WTC11 (cell line): ENCODE results near the gene ING2. TPM values are rescaled to one million over a fixed set of nuclear protein-coding genes. Genes with fewer than 3 reads are reported as not detected.

ENCODE experiments used
- ATAC-seq: fragments of 200-7000 bp; cut with Tn5 transposase; 2 replicates; pipeline ENCODE4 v1.10.0; 2021; ENCODE audit warnings: mild to moderate bottlenecking, moderate library complexity
- CTCF ChIA-PET: fragments of 300-600 bp; sonication (Branson Sonifier 250); formaldehyde crosslinking; loops from one replicate; lab custom pipeline; 2021; ENCODE audit warnings: antibody characterized with exemption; lab: Charles Lee
- POLR2A ChIA-PET: fragments of 350-600 bp; sonication (Branson Sonifier 250); formaldehyde crosslinking; loops from one replicate; lab custom pipeline; 2021; ENCODE audit warnings: antibody characterized with exemption; lab: Charles Lee
- DNase-seq: peaks from one replicate; pipeline ENCODE4 v3.0.0; 2021; ENCODE audit warnings: low spot score
- H3K27ac Mint-ChIP-seq: 2 replicates; pipeline ENCODE4 v1.8.0; 2021; ENCODE audit warnings: mixed read lengths
- H3K27me3 Mint-ChIP-seq: 2 replicates; pipeline ENCODE4 v1.8.0; 2021; ENCODE audit warnings: low read depth, mild to moderate bottlenecking, moderate library complexity, mixed read lengths
- H3K36me3 Mint-ChIP-seq: 2 replicates; pipeline ENCODE4 v1.8.0; 2021; ENCODE audit warnings: mixed read lengths
- H3K4me1 Mint-ChIP-seq: 2 replicates; pipeline ENCODE4 v1.8.0; 2022; ENCODE audit warnings: mixed read lengths
- H3K4me3 Mint-ChIP-seq: 2 replicates; pipeline ENCODE4 v1.8.0; 2021; ENCODE audit warnings: mild to moderate bottlenecking, moderate library complexity, mixed read lengths
- H3K9me3 Mint-ChIP-seq: 2 replicates; pipeline ENCODE4 v1.8.0; 2021; ENCODE audit warnings: mixed read lengths
- AR ChIP-seq: fragments of 250-450 bp; sonication (Bioruptor Pico); IDR thresholded peaks from 2 replicates; pipeline ENCODE4 v1.9.0; 2021; ENCODE audit warnings: mild to moderate bottlenecking
- ATF3 ChIP-seq: sonication (generic); formaldehyde crosslinking; conservative IDR thresholded peaks from 2 replicates; pipeline ENCODE4 v1.8.1; 2022; ENCODE audit warnings: mild to moderate bottlenecking, missing genetic modification reagents
- CBFB ChIP-seq: sonication (generic); formaldehyde crosslinking; IDR thresholded peaks from 2 replicates; pipeline ENCODE4 v1.8.1; 2022; ENCODE audit warnings: mild to moderate bottlenecking, low read depth, missing genetic modification reagents
- CDX4 ChIP-seq: fragments of 250-450 bp; sonication (Bioruptor Pico); IDR thresholded peaks from 2 replicates; pipeline ENCODE4 v1.9.0; 2021; ENCODE audit warnings: moderate library complexity, mild to moderate bottlenecking, inconsistent platforms, borderline replicate concordance
- CREB1 ChIP-seq: sonication (generic); formaldehyde crosslinking; IDR thresholded peaks from 2 replicates; pipeline ENCODE4 v1.8.0; 2023; ENCODE audit warnings: mild to moderate bottlenecking, missing genetic modification reagents
- EMX1 ChIP-seq: fragments of 250-450 bp; sonication (Bioruptor Pico); IDR thresholded peaks from 2 replicates; pipeline ENCODE4 v1.8.0; 2021; ENCODE audit warnings: mild to moderate bottlenecking
- GTF2I ChIP-seq: fragments of 250-450 bp; sonication (Bioruptor Pico); conservative IDR thresholded peaks from 2 replicates; pipeline ENCODE4 v1.4.0; 2021; ENCODE audit warnings: mild to moderate bottlenecking
- IRF2 ChIP-seq: sonication (generic); formaldehyde crosslinking; IDR thresholded peaks from 2 replicates; pipeline ENCODE4 v1.8.0; 2022; ENCODE audit warnings: low read depth, missing genetic modification reagents, borderline replicate concordance
- KAT7 ChIP-seq: sonication (generic); formaldehyde crosslinking; IDR thresholded peaks from 2 replicates; pipeline ENCODE4 v1.8.1; 2023; ENCODE audit warnings: missing genetic modification reagents, mild to moderate bottlenecking, borderline replicate concordance
- MLX ChIP-seq: sonication (generic); formaldehyde crosslinking; IDR thresholded peaks from 2 replicates; pipeline ENCODE4 v1.8.1; 2023; ENCODE audit warnings: mild to moderate bottlenecking, missing genetic modification reagents, moderate library complexity
- NFATC4 ChIP-seq: fragments of 250-450 bp; sonication (Bioruptor Pico); IDR thresholded peaks from 2 replicates; pipeline ENCODE4 v1.9.0; 2021; ENCODE audit warnings: mild to moderate bottlenecking
- PRRX2 ChIP-seq: fragments of 250-450 bp; sonication (Bioruptor Pico); IDR thresholded peaks from 2 replicates; pipeline ENCODE4 v1.8.0; 2021; ENCODE audit warnings: mild to moderate bottlenecking
- RELA ChIP-seq: sonication (generic); formaldehyde crosslinking; IDR thresholded peaks from 2 replicates; pipeline ENCODE4 v1.8.1; 2022; ENCODE audit warnings: missing genetic modification reagents, mild to moderate bottlenecking, borderline replicate concordance
- SMAD4 ChIP-seq: sonication (generic); formaldehyde crosslinking; IDR thresholded peaks from 2 replicates; pipeline ENCODE4 v1.8.0; 2022; ENCODE audit warnings: mild to moderate bottlenecking, missing genetic modification reagents
- TCF7 ChIP-seq: sonication (generic); formaldehyde crosslinking; IDR thresholded peaks from 2 replicates; pipeline ENCODE4 v1.8.0; 2022; ENCODE audit warnings: mild to moderate bottlenecking, low read depth, missing genetic modification reagents, moderate library complexity
- TEAD4 ChIP-seq: sonication (generic); formaldehyde crosslinking; IDR thresholded peaks from 2 replicates; pipeline ENCODE4 v1.8.0; 2022; ENCODE audit warnings: mild to moderate bottlenecking, missing genetic modification reagents
- ZBTB43 ChIP-seq: sonication (generic); formaldehyde crosslinking; IDR thresholded peaks from 2 replicates; pipeline ENCODE4 v1.8.1; 2023; ENCODE audit warnings: mild to moderate bottlenecking, missing genetic modification reagents
- ZNF219 ChIP-seq: sonication (generic); formaldehyde crosslinking; IDR thresholded peaks from 2 replicates; pipeline ENCODE4 v1.8.0; 2023; ENCODE audit warnings: missing genetic modification reagents, mild to moderate bottlenecking, borderline replicate concordance
- ZNF281 ChIP-seq: sonication (generic); formaldehyde crosslinking; IDR thresholded peaks from 2 replicates; pipeline ENCODE4 v1.8.0; 2023; ENCODE audit warnings: mild to moderate bottlenecking, missing genetic modification reagents
- total RNA-seq: library from RNA; stranded (reverse); gene quantifications from 3 replicates; pipeline ENCODE4 v1.2.3, GENCODE V29; 2021
- TF ChIP-seq, protein P1 (sequence below): sonication (generic); formaldehyde crosslinking; IDR thresholded peaks from 2 replicates; pipeline ENCODE4 v1.8.1; 2023; ENCODE audit warnings: mild to moderate bottlenecking, missing genetic modification reagents, moderate library complexity
- TF ChIP-seq, protein P2 (sequence below): sonication (generic); formaldehyde crosslinking; IDR thresholded peaks from 2 replicates; pipeline ENCODE4 v1.8.1; 2023; ENCODE audit warnings: mild to moderate bottlenecking, missing genetic modification reagents

Gene ING2
- total RNA-seq, 1 experiment from 2014 or later, result 12.0 TPM

DNA sequence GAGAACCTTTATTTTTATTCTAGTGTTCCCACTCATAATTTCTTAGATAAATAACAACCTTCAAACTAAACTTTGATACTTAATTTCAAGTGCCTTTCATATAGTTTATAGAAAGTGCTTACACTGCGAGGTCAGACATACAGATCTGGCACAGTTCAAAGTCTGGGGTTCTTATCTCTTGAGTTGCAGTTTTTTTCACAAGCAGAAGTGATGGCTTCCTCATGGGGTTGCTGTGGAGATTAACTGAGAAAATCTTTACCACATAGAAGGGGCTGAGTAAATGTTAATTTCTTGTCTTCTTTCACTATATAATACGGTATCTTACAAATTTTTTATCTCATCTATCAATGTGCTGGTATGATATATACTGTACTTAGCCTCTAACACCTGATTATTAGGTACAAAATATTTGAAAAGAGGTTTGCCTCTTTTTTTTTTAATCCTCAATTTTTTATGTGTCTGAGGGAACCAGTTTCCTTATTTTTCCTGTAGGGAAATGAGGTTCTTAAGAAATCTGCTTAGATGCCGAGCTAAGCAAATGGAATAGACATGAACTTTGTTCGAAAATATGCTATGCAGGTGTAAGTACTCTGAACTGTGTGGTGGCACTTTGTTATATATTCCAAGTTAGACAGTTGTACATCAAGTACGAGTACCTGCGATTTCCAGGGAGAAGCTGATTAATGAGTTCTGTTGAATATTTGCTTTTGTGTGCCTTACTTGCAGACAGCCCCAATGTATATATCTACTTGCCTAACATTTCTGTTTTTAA, 3.3 kb downstream of the ING2 start:
- no peak for ATAC-seq
- Mint-ChIP-seq H3K27me3 (no peaks in the 10 kb centered on the region), H3K4me3 (no peak overlapping the region), H3K27ac (no peak overlapping the region), H3K9me3 (no peaks in the 10 kb centered on the region), H3K36me3 (peaks cover 20% of the 10 kb centered on the region), H3K4me1 (peaks cover 21% of the 10 kb centered on the region)
- no peak for TF ChIP-seq MLX (CRISPR knock-in tag)
- TF ChIP-seq ZBTB43, result no peak
- TF ChIP-seq RELA (CRISPR knock-in tag), result no peak
- no peak for TF ChIP-seq ATF3 (CRISPR knock-in tag)
- TF ChIP-seq ZNF219 (CRISPR knock-in tag), result no peak
- no peak for TF ChIP-seq CDX4 (CRISPR knock-in tag)
- no peak for TF ChIP-seq CREB1 (CRISPR knock-in tag)
- TF ChIP-seq PRRX2 (CRISPR knock-in tag), result no peak
- no peak for TF ChIP-seq GTF2I (CRISPR knock-in tag)
- no peak for TF ChIP-seq TEAD4 (CRISPR knock-in tag)
- TF ChIP-seq ZNF281, result no peak
- TF ChIP-seq CBFB (CRISPR knock-in tag), result no peak
- TF ChIP-seq TCF7, result no peak
- TF ChIP-seq, protein P1, sequence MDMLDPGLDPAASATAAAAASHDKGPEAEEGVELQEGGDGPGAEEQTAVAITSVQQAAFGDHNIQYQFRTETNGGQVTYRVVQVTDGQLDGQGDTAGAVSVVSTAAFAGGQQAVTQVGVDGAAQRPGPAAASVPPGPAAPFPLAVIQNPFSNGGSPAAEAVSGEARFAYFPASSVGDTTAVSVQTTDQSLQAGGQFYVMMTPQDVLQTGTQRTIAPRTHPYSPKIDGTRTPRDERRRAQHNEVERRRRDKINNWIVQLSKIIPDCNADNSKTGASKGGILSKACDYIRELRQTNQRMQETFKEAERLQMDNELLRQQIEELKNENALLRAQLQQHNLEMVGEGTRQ (CRISPR knock-in tag), result no peak
- no peak for TF ChIP-seq EMX1 (CRISPR knock-in tag)
- no peak for TF ChIP-seq SMAD4 (CRISPR knock-in tag)
- no peak for TF ChIP-seq IRF2 (CRISPR knock-in tag)
- ChIA-PET POLR2A (no interaction called here), CTCF (no interaction called here)
- no peak for DNase-seq

GRCh38 chr4:183508697-183509335, 4.0 kb downstream of the ING2 start:
- no peak for DNase-seq
- Mint-ChIP-seq H3K4me3 (no peak overlapping the region), H3K27ac (no peak overlapping the region), H3K9me3 (no peaks in the 10 kb centered on the region), H3K4me1 (peaks cover 21% of the 10 kb centered on the region), H3K36me3 (peaks cover 20% of the 10 kb centered on the region), H3K27me3 (no peaks in the 10 kb centered on the region)
- ATAC-seq, result no peak
- ChIA-PET POLR2A (no interaction called here), CTCF (no interaction called here)
- TF ChIP-seq KAT7 (no peak), NFATC4 (no peak), AR (CRISPR knock-in tag) (no peak), CBFB (CRISPR knock-in tag) (no peak)
- TF ChIP-seq, protein P2, sequence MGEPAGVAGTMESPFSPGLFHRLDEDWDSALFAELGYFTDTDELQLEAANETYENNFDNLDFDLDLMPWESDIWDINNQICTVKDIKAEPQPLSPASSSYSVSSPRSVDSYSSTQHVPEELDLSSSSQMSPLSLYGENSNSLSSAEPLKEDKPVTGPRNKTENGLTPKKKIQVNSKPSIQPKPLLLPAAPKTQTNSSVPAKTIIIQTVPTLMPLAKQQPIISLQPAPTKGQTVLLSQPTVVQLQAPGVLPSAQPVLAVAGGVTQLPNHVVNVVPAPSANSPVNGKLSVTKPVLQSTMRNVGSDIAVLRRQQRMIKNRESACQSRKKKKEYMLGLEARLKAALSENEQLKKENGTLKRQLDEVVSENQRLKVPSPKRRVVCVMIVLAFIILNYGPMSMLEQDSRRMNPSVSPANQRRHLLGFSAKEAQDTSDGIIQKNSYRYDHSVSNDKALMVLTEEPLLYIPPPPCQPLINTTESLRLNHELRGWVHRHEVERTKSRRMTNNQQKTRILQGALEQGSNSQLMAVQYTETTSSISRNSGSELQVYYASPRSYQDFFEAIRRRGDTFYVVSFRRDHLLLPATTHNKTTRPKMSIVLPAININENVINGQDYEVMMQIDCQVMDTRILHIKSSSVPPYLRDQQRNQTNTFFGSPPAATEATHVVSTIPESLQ (CRISPR knock-in tag), result no peak
